Omental fat pad (tissue), 4 donors: ENCODE results near the gene GIGYF2. TPM values are rescaled to one million over a fixed set of nuclear protein-coding genes. Genes with fewer than 3 reads are reported as not detected.
A peak's percentile ranks its signal among the peaks of the same experiment; 100 is the strongest.

Experiments used
- ATAC-seq: fragments of 150-250 bp; one replicate; pipeline ENCODE4 v1.9.1; 2016; ENCODE audit warnings: mild to moderate bottlenecking, moderate library complexity; ENCODE audit not compliant: low FRiP score
- DNase-seq: peaks from one replicate; pipeline ENCODE4 v3.0.0-alpha.2; 2019; ENCODE audit warnings: low spot score
- CTCF ChIP-seq, 3 donors: fragments of 450-650 bp; IDR thresholded peaks; one replicate each; pipeline ENCODE4 v1.5.1; 2016 to 2017; ENCODE audit warnings: antibody characterized with exemption in 3 of 3, mild to moderate bottlenecking in 3 of 3, moderate library complexity in 2 of 3
- total RNA-seq, 4 donors: library from RNA; depleted of rRNA; stranded (reverse); fragments of >200 nt; gene quantifications; one replicate each; pipeline ENCODE4 v1.1.0, GENCODE V29; 2016

GIGYF2 gene
- total RNA-seq, 4 donors from 2014 or later: 63.9 to 80.2 (median 72.2) TPM

GRCh38 chr2:232876161-232876977, 179.2 kb downstream of the GIGYF2 start:
- ATAC-seq (peak; percentile 22), DNase-seq (no peak)
- TF ChIP-seq CTCF (IDR thresholded peaks at IDR 0.05): no peak

- TF ChIP-seq CTCF (IDR thresholded peaks at IDR 0.05): no peak
- ATAC-seq (no peak), DNase-seq (no peak)
Observed at GRCh38 chr2:232876978-232877441, 179.9 kb downstream of the GIGYF2 start.

- ATAC-seq: no peak
- no peak for TF ChIP-seq CTCF (IDR thresholded peaks at IDR 0.05)
- no peak for DNase-seq
Observed at GRCh38 chr2:232877940-232878511, 180.9 kb downstream of the GIGYF2 start.

- no peak for TF ChIP-seq CTCF (IDR thresholded peaks at IDR 0.05)
- DNase-seq: no peak
- no peak for ATAC-seq
Observed at GRCh38 chr2:232878855-232879617, 181.9 kb downstream of the GIGYF2 start.

- ATAC-seq: no peak
- no peak for TF ChIP-seq CTCF (IDR thresholded peaks at IDR 0.05)
- DNase-seq: no peak
Observed at GRCh38 chr2:232879618-232880494, 182.7 kb downstream of the GIGYF2 start.

GRCh38 chr2:232880764-232881351, 183.7 kb downstream of the GIGYF2 start:
- DNase-seq (no peak), ATAC-seq (no peak)
- TF ChIP-seq CTCF (IDR thresholded peaks at IDR 0.05): no peak
